DND-41 (cell line): Measurements from ENCODE around the gene CABLES2.

Source experiments
- CTCF ChIP-seq: IDR thresholded peaks from 2 replicates; pipeline ENCODE4 v1.5.1; 2012; ENCODE audit warnings: borderline replicate concordance, low read length, moderate library complexity, mild to moderate bottlenecking; ENCODE audit not compliant: poor library complexity, severe bottlenecking; ENCODE audit errors: extremely low read depth
- EZH2 ChIP-seq: IDR thresholded peaks from 3 replicates; pipeline ENCODE4 v1.6.1; 2012; ENCODE audit warnings: borderline replicate concordance, low read depth, mild to moderate bottlenecking, moderate library complexity, low read length, inconsistent platforms; ENCODE audit not compliant: severe bottlenecking

DNA sequence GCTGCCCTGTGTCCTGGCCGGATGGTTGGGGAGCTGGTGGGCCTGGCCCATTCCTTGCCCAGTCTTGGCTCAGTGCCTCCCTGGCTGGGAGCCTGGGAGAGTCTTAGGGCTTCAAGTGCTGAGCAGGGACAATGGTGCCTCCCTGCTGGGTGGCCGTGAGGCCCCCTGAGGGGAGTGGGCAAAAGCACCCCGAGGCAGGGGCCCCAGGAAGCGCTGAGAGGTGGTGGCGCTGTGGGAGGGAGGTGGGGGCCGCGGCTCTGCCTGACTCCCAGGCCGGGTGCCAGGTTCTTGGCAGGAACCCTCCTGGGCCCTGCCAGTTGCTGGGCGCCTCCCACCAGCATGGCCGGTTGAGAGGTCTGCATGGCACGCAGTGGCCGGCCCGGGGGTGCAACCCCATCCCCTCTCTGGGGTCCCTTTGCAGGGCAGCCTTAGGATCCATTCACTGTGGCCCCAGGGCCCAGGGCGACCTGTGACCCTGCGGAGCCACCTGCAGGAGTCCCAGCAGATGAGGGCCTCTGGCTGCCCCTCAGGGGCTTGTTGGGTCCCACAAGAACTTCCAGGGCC lies 29.4 kb downstream of the CABLES2 start:
- no peak for TF ChIP-seq CTCF
- no peak for TF ChIP-seq EZH2
